Liver (tissue), 3 donors: Measurements from ENCODE around the gene SNRNP70.

Experiments
- CTCF ChIP-seq: fragments of 150-350 bp; IDR thresholded peaks from 2 replicates; pipeline ENCODE4 v1.5.1; 2017; ENCODE audit warnings: improper control_type of control experiment, low read depth, low read length; ENCODE audit not compliant: missing input control
- JUND ChIP-seq, 2 donors: IDR thresholded peaks; 2 replicates each; pipeline ENCODE4 v1.6.1; 2016; ENCODE audit warnings: antibody characterized with exemption in 2 of 2
- RXRA ChIP-seq, 2 donors: IDR thresholded peaks; 2 replicates each; pipeline ENCODE4 v1.6.1; 2017 to 2018; ENCODE audit warnings: antibody characterized with exemption in 2 of 2, mild to moderate bottlenecking in 1 of 2
- SP1 ChIP-seq: IDR thresholded peaks from 2 replicates; pipeline ENCODE4 v1.6.1; 2018; ENCODE audit warnings: antibody characterized with exemption, mild to moderate bottlenecking
- YY1 ChIP-seq: IDR thresholded peaks from 2 replicates; pipeline ENCODE4 v1.6.1; 2016; ENCODE audit warnings: antibody characterized with exemption, mild to moderate bottlenecking
- TF ChIP-seq, protein P1 (sequence below): IDR thresholded peaks from 2 replicates; pipeline ENCODE4 v1.6.1; 2016; ENCODE audit warnings: antibody characterized with exemption, mild to moderate bottlenecking
- donor health status: healthy.
- donor health status: healthy.

GRCh38 chr19:49094505-49095482, 9.5 kb downstream of the SNRNP70 start:
- no peak for TF ChIP-seq JUND (IDR thresholded peaks at IDR 0.05)
- TF ChIP-seq, protein P1, sequence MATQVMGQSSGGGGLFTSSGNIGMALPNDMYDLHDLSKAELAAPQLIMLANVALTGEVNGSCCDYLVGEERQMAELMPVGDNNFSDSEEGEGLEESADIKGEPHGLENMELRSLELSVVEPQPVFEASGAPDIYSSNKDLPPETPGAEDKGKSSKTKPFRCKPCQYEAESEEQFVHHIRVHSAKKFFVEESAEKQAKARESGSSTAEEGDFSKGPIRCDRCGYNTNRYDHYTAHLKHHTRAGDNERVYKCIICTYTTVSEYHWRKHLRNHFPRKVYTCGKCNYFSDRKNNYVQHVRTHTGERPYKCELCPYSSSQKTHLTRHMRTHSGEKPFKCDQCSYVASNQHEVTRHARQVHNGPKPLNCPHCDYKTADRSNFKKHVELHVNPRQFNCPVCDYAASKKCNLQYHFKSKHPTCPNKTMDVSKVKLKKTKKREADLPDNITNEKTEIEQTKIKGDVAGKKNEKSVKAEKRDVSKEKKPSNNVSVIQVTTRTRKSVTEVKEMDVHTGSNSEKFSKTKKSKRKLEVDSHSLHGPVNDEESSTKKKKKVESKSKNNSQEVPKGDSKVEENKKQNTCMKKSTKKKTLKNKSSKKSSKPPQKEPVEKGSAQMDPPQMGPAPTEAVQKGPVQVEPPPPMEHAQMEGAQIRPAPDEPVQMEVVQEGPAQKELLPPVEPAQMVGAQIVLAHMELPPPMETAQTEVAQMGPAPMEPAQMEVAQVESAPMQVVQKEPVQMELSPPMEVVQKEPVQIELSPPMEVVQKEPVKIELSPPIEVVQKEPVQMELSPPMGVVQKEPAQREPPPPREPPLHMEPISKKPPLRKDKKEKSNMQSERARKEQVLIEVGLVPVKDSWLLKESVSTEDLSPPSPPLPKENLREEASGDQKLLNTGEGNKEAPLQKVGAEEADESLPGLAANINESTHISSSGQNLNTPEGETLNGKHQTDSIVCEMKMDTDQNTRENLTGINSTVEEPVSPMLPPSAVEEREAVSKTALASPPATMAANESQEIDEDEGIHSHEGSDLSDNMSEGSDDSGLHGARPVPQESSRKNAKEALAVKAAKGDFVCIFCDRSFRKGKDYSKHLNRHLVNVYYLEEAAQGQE, result no peak
- no peak for TF ChIP-seq CTCF
- TF ChIP-seq SP1, result no peak
- no peak for TF ChIP-seq RXRA (IDR thresholded peaks at IDR 0.05)
- no peak for TF ChIP-seq YY1
